ENCODE results near the gene TTLL6.

GRCh38 chr17:48830840-48831548 is 14.0 kb upstream of the TTLL6 start, which contains the start of gene CALCOCO2:
- TF ChIP-seq, protein P1, sequence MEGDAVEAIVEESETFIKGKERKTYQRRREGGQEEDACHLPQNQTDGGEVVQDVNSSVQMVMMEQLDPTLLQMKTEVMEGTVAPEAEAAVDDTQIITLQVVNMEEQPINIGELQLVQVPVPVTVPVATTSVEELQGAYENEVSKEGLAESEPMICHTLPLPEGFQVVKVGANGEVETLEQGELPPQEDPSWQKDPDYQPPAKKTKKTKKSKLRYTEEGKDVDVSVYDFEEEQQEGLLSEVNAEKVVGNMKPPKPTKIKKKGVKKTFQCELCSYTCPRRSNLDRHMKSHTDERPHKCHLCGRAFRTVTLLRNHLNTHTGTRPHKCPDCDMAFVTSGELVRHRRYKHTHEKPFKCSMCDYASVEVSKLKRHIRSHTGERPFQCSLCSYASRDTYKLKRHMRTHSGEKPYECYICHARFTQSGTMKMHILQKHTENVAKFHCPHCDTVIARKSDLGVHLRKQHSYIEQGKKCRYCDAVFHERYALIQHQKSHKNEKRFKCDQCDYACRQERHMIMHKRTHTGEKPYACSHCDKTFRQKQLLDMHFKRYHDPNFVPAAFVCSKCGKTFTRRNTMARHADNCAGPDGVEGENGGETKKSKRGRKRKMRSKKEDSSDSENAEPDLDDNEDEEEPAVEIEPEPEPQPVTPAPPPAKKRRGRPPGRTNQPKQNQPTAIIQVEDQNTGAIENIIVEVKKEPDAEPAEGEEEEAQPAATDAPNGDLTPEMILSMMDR (IDR thresholded peaks at IDR 0.05; ENCODE audit: low read length): no peak
- no peak for TF ChIP-seq EZH2 (IDR thresholded peaks at IDR 0.05; ENCODE audit: borderline replicate concordance, low read length)
